Measurements from ENCODE around the gene BSN.

BSN gene

GRCh38 chr3:49628249-49628648 is 74.0 kb downstream of the BSN start:
- no peak for DNase-seq (ENCODE audit: low spot score)

DNA sequence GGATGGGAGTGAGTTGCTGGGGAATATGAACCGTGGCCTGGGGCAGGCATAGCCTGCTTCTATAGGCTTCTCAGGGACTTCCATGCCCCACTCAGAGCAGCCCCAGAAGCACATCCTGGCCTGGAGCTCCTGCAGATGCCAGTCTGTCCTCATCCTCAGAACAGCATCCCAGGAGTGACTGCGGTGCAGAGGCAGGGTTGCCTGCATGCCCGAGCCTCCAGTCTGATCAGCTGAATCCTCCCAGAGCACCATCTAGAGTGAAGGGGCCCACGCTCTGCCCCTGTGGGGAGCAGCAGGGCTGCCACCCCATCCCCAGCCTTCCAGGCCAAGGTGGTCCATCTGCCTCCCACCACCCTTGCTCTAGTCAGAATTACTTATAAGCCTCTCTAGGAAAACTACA is 75.2 kb downstream of the BSN start:
- no peak for DNase-seq (ENCODE audit: low spot score)

DNA sequence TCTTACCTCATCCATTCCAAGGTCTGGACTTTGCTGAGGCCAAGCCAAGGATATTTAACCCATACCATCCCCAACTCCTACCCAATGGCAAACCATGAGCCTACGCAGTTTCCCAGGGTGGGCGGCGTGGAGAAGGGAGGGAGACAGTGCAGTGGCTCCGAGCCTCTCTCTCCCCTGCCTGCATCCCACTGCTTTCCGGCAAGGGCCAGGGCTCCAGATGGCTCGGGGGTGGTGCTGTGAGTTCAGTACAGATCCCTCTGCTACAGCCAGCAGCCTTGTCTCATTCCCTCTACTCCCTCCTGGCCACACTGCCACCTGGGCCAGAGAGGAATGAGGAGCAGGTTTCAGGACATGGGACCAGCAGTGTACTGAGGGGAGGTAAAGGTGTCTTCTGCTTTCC is 75.6 kb downstream of the BSN start:
- no peak for DNase-seq (ENCODE audit: low spot score)

DNA sequence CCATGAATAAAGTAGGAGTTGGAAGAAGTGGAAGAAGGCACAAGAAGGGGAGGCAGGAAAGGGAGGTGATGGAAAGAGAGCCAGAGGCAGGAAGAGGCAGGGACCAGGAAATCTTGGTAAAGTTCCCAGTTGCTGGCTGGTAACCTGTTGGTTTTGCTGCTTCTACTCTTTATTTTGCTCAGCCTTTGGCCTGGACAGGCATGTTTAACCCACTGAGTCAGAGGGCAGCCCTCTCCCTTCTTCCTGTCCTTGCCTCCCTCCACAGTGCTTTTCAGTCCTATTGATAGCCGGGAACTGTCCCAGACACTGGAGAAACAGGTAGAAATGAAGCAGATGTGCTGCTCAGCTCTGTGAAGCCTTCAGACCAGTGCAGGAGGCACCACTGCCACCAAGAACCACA is 76.5 kb downstream of the BSN start:
- no peak for DNase-seq (ENCODE audit: low spot score)

GRCh38 chr3:49634736-49635135 is 80.5 kb downstream of the BSN start:
- no peak for DNase-seq (ENCODE audit: low spot score)

- DNase-seq (ENCODE audit: low spot score) = no peak
Observed at GRCh38 chr3:49636883-49637609, 82.8 kb downstream of the BSN start.

DNA sequence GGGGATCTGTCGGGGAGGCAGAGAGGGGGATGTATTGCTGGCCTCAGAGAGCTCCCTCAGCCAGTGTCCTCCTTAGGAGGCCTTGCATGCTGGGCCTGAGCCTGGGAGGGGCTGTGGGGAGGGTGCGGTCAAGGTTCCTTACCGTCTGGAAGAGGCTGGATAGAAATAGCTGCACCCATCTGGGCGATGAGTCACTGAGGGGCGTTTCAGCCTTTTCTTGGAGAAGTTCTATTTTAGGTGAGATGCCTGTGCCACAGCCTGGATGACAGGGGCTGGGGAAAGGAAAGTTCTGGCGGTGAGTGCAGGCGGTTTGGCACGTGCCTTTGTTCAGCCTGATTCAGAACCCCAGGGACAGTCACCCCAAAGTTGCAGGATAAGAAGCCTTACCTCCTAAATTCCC is 84.2 kb downstream of the BSN start:
- DNase-seq (ENCODE audit: low spot score) = peak; percentile 52

DNA sequence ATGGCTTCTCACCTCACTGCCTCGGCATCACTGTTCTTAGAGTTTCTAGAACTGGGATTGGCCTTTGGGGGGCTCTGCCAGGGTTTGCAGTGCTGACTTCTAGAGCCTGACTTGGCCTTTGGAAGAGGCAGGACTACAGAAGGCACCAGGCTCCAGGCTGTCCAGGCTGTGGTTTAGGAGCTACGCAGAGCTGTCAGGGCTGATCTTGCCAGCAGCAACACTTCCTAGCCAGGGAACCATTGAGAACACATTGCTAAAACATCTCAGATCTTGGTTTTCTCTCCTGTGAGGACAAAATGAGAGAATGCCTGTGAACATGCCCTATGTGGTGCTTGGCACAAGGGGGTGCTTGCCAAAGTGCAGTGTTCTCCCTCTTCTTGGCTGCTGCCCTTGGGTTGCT is 85.3 kb downstream of the BSN start:
- DNase-seq (ENCODE audit: low spot score) = no peak

- DNase-seq (ENCODE audit: low spot score) = no peak
Observed at GRCh38 chr3:49641292-49641691, 87.0 kb downstream of the BSN start.

DNA sequence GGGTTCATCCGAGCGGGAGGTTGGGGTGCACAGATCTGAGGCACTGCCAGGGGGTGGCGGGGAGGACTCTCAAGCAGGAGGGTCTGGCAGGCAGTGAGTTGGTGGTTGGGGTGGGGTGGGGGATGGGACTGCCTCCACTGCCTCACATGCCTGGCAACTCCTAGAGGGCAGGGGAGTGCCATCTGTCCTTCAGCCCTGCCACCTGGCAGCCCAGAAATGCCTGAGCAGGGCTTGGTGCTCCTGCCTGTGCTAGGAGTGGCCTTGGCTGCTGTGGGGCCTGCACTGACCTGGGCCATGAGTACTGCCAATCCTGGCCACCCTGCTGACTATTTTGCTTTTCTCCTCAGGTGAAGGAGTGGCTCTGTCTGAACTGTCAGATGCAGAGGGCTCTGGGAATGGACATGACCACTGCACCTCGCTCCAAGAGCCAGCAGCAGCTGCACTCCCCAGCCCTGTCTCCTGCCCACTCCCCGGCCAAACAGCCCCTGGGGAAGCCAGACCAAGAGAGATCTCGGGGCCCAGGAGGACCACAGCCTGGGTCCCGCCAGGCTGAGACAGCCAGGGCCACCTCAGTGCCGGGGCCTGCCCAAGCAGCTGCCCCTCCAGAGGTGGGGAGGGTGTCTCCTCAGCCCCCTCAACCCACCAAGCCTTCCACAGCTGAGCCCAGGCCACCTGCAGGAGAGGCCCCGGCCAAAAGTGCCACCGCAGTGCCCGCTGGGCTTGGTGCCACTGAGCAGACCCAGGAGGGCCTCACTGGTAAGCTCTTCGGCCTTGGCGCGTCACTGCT is 87.8 kb downstream of the BSN start:
- no peak for DNase-seq (ENCODE audit: low spot score)

DNA sequence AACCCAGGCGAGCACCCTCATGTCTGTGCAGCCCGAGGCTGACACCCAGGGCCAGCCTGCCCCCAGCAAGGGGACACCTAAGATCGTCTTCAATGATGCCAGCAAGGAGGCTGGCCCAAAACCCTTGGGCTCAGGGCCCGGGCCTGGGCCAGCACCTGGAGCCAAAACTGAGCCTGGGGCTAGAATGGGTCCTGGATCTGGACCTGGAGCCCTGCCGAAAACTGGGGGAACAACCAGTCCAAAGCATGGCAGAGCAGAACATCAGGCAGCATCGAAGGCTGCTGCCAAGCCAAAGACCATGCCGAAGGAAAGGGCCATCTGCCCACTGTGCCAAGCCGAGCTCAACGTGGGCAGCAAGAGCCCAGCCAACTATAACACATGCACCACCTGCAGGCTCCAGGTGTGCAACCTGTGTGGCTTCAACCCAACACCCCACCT is 88.5 kb downstream of the BSN start:
- no peak for DNase-seq (ENCODE audit: low spot score)

DNA sequence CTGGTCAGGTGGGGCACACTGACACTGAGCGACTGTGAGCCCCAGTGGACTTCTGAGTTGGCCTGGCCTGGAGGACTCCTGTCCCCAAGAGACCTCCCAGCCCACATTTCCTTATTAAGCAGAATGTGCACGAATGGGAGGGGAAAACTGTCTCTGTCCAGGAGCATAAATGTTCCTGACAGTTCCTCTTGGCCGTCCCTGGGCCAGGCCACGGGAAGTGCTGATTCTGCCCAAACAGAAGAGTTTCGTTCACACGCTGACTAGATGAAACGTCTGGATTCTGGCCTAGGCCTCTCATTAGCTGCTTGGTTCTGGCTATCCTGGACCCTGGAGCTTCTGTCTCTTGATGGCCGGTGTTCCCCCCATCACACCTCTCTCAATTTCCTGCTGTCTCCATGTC is 90.4 kb downstream of the BSN start:
- no peak for DNase-seq (ENCODE audit: low spot score)

DNA sequence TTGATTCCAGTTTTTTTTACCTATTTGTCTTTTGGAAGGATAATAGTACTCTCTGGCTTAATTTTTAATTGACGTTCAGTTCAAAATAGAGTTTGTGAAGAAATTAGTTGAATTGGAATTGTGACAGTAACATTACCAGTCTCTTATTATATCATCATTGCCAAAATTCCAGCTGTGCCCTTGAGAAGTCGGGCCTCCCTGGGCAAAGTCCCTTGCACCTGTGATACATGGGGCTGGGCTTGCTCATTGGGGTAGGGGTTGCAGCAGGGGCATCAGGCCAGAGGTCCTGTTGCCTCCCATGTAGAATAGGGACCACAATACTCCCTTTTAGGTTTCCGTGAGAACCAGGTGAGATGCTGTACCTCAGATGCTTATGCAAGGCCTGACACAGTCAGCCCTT is 92.0 kb downstream of the BSN start:
- DNase-seq (ENCODE audit: low spot score) = no peak

DNA sequence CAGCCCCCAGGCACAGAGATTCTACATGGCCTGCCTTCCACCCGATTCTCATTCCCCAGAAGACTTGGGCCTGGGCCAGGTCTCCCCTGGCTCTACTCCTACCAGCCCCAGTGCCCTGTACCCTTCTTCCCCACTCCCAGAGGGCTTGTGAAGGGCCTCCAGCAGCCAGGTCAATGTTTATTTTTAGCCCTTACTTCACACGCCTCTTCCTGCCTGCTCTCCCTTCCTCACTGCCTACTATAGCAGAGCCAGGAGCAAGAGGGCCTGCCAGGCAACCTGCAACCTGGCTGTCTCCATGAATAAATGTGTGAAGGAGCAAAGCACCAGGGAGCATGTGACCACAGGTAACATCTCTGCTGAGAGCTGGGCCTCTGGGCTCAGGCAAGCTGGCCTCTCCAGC is 93.5 kb downstream of the BSN start:
- DNase-seq (ENCODE audit: low spot score) = no peak

GRCh38 chr3:49648354-49649019 is 94.2 kb downstream of the BSN start:
- DNase-seq (ENCODE audit: low spot score) = peak; percentile 51

- DNase-seq (ENCODE audit: low spot score) = no peak
Observed at GRCh38 chr3:49649576-49649975, 95.3 kb downstream of the BSN start.

DNA sequence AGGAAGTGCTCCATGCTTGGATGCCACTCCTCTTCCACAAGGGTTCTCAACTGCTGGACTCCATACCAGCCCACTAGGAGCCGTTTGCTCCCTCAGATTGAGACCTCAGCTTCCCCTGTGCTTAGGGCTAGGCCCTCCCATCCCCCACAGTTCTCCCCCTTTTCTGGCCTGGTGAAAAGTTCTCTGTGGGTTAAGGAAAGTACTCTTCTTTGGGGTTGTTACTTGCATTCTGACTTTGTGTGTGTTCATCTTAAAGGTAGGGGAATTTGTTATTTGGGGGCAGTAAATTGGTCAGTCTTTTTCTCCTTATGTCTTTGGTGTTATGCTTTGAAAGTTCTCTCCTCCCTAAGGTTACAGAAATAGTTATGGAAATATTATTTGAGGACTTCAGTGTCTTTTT is 95.9 kb downstream of the BSN start:
- DNase-seq (ENCODE audit: low spot score) = no peak

- no peak for DNase-seq (ENCODE audit: low spot score)
Observed at GRCh38 chr3:49650637-49651036, 96.4 kb downstream of the BSN start.

GRCh38 chr3:49652218-49652902 is 98.1 kb downstream of the BSN start:
- DNase-seq (ENCODE audit: low spot score) = no peak

DNA sequence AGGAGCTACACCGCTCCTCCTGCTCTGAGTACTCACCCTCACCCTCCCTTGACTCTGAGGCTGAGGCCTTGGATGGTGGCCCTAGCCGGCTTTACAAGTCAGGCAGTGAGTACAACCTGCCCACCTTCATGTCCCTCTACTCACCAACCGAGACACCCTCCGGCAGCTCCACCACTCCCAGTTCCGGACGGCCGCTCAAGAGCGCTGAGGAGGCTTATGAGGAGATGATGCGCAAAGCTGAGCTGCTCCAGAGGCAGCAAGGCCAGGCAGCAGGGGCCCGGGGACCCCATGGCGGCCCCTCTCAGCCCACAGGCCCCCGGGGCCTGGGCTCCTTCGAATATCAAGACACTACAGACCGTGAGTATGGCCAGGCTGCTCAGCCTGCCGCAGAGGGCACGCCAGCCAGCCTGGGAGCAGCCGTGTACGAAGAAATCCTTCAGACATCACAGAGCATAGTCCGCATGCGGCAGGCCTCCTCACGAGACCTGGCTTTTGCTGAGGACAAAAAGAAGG is 98.7 kb downstream of the BSN start:
- DNase-seq (ENCODE audit: low spot score) = no peak

GRCh38 chr3:49653621-49654020 is 99.3 kb downstream of the BSN start:
- DNase-seq (ENCODE audit: low spot score) = no peak

- DNase-seq (ENCODE audit: low spot score) = no peak
Observed at GRCh38 chr3:49654176-49654825, 100.0 kb downstream of the BSN start.
